ENCODE measurements around the gene NRG4.
"Not testable (repeated sequence)": the region's sequence is repeated elsewhere in the genome, so short reads cannot be mapped to it uniquely, and the experiment has no call there.

NRG4 gene

GRCh38 chr15:76011627-76012551 is at the start of gene NRG4:
Gene NRG4, minus strand, starts transcription at chr15:76012424. Its CDS starts 1,194 bp downstream, at chr15:76011230.
- no peak for DNase-seq

GRCh38 chr15:76061700-76062099 is 49.5 kb upstream of the NRG4 start:
- no peak for DNase-seq

- no peak for DNase-seq
Measured at GRCh38 chr15:76060118-76060989, 48.1 kb upstream of the NRG4 start.

GRCh38 chr15:76059320-76060117 is 47.3 kb upstream of the NRG4 start, which contains the start of gene TMEM266:
Gene TMEM266, plus strand, starts transcription at chr15:76059985. Its CDS starts 74,279 bp downstream, at chr15:76134264.
- peak; percentile 34 for DNase-seq

GRCh38 chr15:76058714-76059319 is 46.6 kb upstream of the NRG4 start:
- DNase-seq = peak; percentile 29

GRCh38 chr15:76057332-76058000 is 45.2 kb upstream of the NRG4 start:
- peak; percentile 10 for DNase-seq

GRCh38 chr15:76056931-76057330 is 44.7 kb upstream of the NRG4 start:
- DNase-seq = no peak

- not testable (repeated sequence) for DNase-seq
Measured at GRCh38 chr15:76054201-76054600, 42.0 kb upstream of the NRG4 start.

- no peak for DNase-seq
Measured at GRCh38 chr15:76038512-76038911, 26.3 kb upstream of the NRG4 start.

GRCh38 chr15:76035593-76035992 is 23.4 kb upstream of the NRG4 start:
- DNase-seq = no peak

- no peak for DNase-seq
Measured at GRCh38 chr15:76034111-76034510, 21.9 kb upstream of the NRG4 start.

GRCh38 chr15:76033438-76033837 is 21.2 kb upstream of the NRG4 start:
- no peak for DNase-seq

GRCh38 chr15:76032046-76032445 is 19.8 kb upstream of the NRG4 start:
- no peak for DNase-seq

- DNase-seq = no peak
Measured at GRCh38 chr15:76024021-76024768, 12.0 kb upstream of the NRG4 start.

GRCh38 chr15:76013470-76013869 is 1.2 kb upstream of the NRG4 start:
- DNase-seq = not testable (repeated sequence)

- no peak for DNase-seq
Measured at GRCh38 chr15:76010613-76011012, 1.6 kb downstream of the NRG4 start.

GRCh38 chr15:76006136-76006778 is 6.0 kb downstream of the NRG4 start:
- no peak for DNase-seq

GRCh38 chr15:76003364-76003763 is 8.9 kb downstream of the NRG4 start:
- no peak for DNase-seq

GRCh38 chr15:75995611-75996010 is 16.6 kb downstream of the NRG4 start:
- DNase-seq = no peak

- no peak for DNase-seq
Measured at GRCh38 chr15:75994220-75994619, 18.0 kb downstream of the NRG4 start.
